H9 (cell line): ENCODE measurements around the gene SUFU. TPM values are rescaled to one million over a fixed set of nuclear protein-coding genes. Genes with fewer than 3 reads are reported as not detected.

Experiments used
- DNase-seq: peaks from one replicate; pipeline ENCODE4 v3.0.0-alpha.2; 2017
- H2AFZ ChIP-seq: one replicate; pipeline ENCODE4 v1.6.1; 2013; ENCODE audit warnings: mild to moderate bottlenecking, low read length, control low read depth, moderate library complexity
- H2AK5ac ChIP-seq: 2 replicates; pipeline ENCODE4 v1.6.1; 2013; ENCODE audit warnings: low read length, control low read depth, mixed read lengths; ENCODE audit not compliant: insufficient read length
- H2BK120ac ChIP-seq: one replicate; pipeline ENCODE4 v1.6.1; 2013; ENCODE audit warnings: low read depth, mild to moderate bottlenecking, low read length, control low read depth, inconsistent platforms; ENCODE audit not compliant: poor library complexity, severe bottlenecking
- H2BK12ac ChIP-seq: 2 replicates; pipeline ENCODE4 v1.6.1; 2013; ENCODE audit warnings: low read length, control low read depth, mixed read lengths, low read depth; ENCODE audit not compliant: insufficient read length
- H2BK15ac ChIP-seq: 2 replicates; pipeline ENCODE4 v1.6.1; 2013; ENCODE audit warnings: low read depth, low read length, control low read depth
- H2BK20ac ChIP-seq: one replicate; pipeline ENCODE4 v1.6.1; 2013; ENCODE audit warnings: low read depth, mild to moderate bottlenecking, low read length, control low read depth, inconsistent platforms; ENCODE audit not compliant: poor library complexity, severe bottlenecking
- H2BK5ac ChIP-seq: 2 replicates; pipeline ENCODE4 v1.6.1; 2013; ENCODE audit warnings: low read length, control low read depth, mixed read lengths; ENCODE audit not compliant: insufficient read length
- H3K14ac ChIP-seq: 2 replicates; pipeline ENCODE4 v1.6.1; 2013; ENCODE audit warnings: low read length, control low read depth; ENCODE audit not compliant: insufficient read depth
- H3K18ac ChIP-seq: 2 replicates; pipeline ENCODE4 v1.6.1; 2013; ENCODE audit warnings: low read depth, mild to moderate bottlenecking, mixed read lengths, low read length, control low read depth; ENCODE audit not compliant: insufficient read length
- H3K23ac ChIP-seq: 2 replicates; pipeline ENCODE4 v1.6.1; 2013; ENCODE audit warnings: low read length, control low read depth, mixed read lengths, low read depth; ENCODE audit not compliant: insufficient read length
- H3K23me2 ChIP-seq: 2 replicates; pipeline ENCODE4 v1.6.1; 2013; ENCODE audit warnings: low read depth, mild to moderate bottlenecking, mixed read lengths, low read length, control low read depth; ENCODE audit not compliant: insufficient read length, poor library complexity, severe bottlenecking
- H3K27ac ChIP-seq: 2 replicates; pipeline ENCODE4 v1.5.1; 2013; ENCODE audit warnings: low read length, control low read depth, mixed read lengths, low read depth; ENCODE audit not compliant: insufficient read length
- H3K27me3 ChIP-seq: 2 replicates; pipeline ENCODE4 v1.6.1; 2013; ENCODE audit warnings: low read length, control low read depth, inconsistent platforms; ENCODE audit not compliant: insufficient read depth
- H3K4ac ChIP-seq: 2 replicates; pipeline ENCODE4 v1.6.1; 2013; ENCODE audit warnings: low read depth, mild to moderate bottlenecking, control low read depth, inconsistent platforms, low read length, moderate library complexity
- H3K4me1 ChIP-seq: 2 replicates; pipeline ENCODE4 v1.6.1; 2013; ENCODE audit warnings: low read length, control low read depth, inconsistent platforms; ENCODE audit not compliant: insufficient read depth
- H3K4me2 ChIP-seq: 2 replicates; pipeline ENCODE4 v1.6.1; 2013; ENCODE audit warnings: low read length, control low read depth, mixed read lengths; ENCODE audit not compliant: insufficient read length, insufficient read depth
- H3K56ac ChIP-seq: 2 replicates; pipeline ENCODE4 v1.6.1; 2013; ENCODE audit warnings: low read depth, mild to moderate bottlenecking, mixed read lengths, low read length, control low read depth; ENCODE audit not compliant: insufficient read length
- H3K79me1 ChIP-seq: 2 replicates; pipeline ENCODE4 v1.6.1; 2013; ENCODE audit warnings: low read depth, mild to moderate bottlenecking, moderate library complexity, low read length, control low read depth, inconsistent platforms; ENCODE audit not compliant: insufficient read depth, poor library complexity, severe bottlenecking
- H3K79me2 ChIP-seq: 2 replicates; pipeline ENCODE4 v1.6.1; 2013; ENCODE audit warnings: low read length, control low read depth, inconsistent platforms; ENCODE audit not compliant: insufficient read depth
- H3K9ac ChIP-seq: 2 replicates; pipeline ENCODE4 v1.6.1; 2013; ENCODE audit warnings: low read length, control low read depth, mixed read lengths; ENCODE audit not compliant: insufficient read length; ENCODE audit errors: extremely low read depth
- H3K9me3 ChIP-seq: one replicate; pipeline ENCODE4 v1.6.1; 2013; ENCODE audit warnings: low read depth, low read length, inconsistent platforms; ENCODE audit not compliant: control insufficient read depth
- H3T11ph ChIP-seq: one replicate; pipeline ENCODE4 v1.6.1; 2013; ENCODE audit warnings: mild to moderate bottlenecking, low read length, control low read depth, inconsistent platforms
- H4K20me1 ChIP-seq: one replicate; pipeline ENCODE4 v1.6.1; 2013; ENCODE audit not compliant: control insufficient read depth, insufficient read length, insufficient read depth
- H4K5ac ChIP-seq: 2 replicates; pipeline ENCODE4 v1.6.1; 2013; ENCODE audit warnings: low read depth, mild to moderate bottlenecking, mixed read lengths, low read length, control low read depth; ENCODE audit not compliant: insufficient read length
- H4K8ac ChIP-seq: replicated peaks from 2 replicates; pipeline ENCODE4 v1.6.1; 2013; ENCODE audit warnings: low read length, control low read depth, mixed read lengths, low read depth; ENCODE audit not compliant: insufficient read length
- H4K91ac ChIP-seq: 2 replicates; pipeline ENCODE4 v1.6.1; 2013; ENCODE audit warnings: low read depth, mild to moderate bottlenecking, moderate library complexity, mixed read lengths, low read length, control low read depth; ENCODE audit not compliant: insufficient read length
- H3K27ac Mint-ChIP-seq, 3 experiments: 2 replicates in 2 of 3; 3 replicates in 1 of 3; pipeline ENCODE4 v1.8.0; 2020 to 2021; ENCODE audit warnings: mixed read lengths in 3 of 3, mild to moderate bottlenecking in 1 of 3, moderate library complexity in 1 of 3
- H3K27me3 Mint-ChIP-seq: 2 replicates; pipeline ENCODE4 v1.8.0; 2021; ENCODE audit warnings: low read depth, mild to moderate bottlenecking, moderate library complexity, mixed read lengths
- H3K36me3 Mint-ChIP-seq, 3 experiments: 2 replicates in 2 of 3; 3 replicates in 1 of 3; pipeline ENCODE4 v1.8.0; 2020 to 2021; ENCODE audit warnings: low read depth in 3 of 3, mixed read lengths in 3 of 3; ENCODE audit not compliant: insufficient read depth in 1 of 3
- H3K4me1 Mint-ChIP-seq, 2 experiments: 2 replicates each; pipeline ENCODE4 v1.8.0; 2020; ENCODE audit warnings: mixed read lengths in 2 of 2
- H3K4me3 Mint-ChIP-seq, 2 experiments: 2 replicates in 1 of 2; 3 replicates in 1 of 2; pipeline ENCODE4 v1.8.0; 2020 to 2021; ENCODE audit warnings: mild to moderate bottlenecking in 2 of 2, mixed read lengths in 2 of 2, moderate library complexity in 1 of 2
- H3K9me3 Mint-ChIP-seq, 2 experiments: 2 replicates in 1 of 2; 3 replicates in 1 of 2; pipeline ENCODE4 v1.8.0; 2020; ENCODE audit warnings: mild to moderate bottlenecking in 2 of 2, mixed read lengths in 2 of 2, moderate library complexity in 1 of 2
- CTCF ChIP-seq: fragments of 200-600 bp; sonication (generic); conservative IDR thresholded peaks from 3 replicates; pipeline ENCODE4 v1.8.0; 2021; ENCODE audit warnings: antibody characterized with exemption, mild to moderate bottlenecking
- WGBS: extraction: QIAGEN DNeasy Blood & Tissue Kit; methylation state at CpG from one replicate; pipeline ENCODE4 v1.1.7; 2013; ENCODE audit warnings: missing lambda C conversion rate, low lambda C conversion rate, mixed read lengths; ENCODE audit not compliant: insufficient read length; ENCODE audit errors: extremely low coverage; 5-methylcytosine and 5-hydroxymethylcytosine counted together
- total RNA-seq: library from RNA; stranded (reverse); gene quantifications from 2 replicates; pipeline ENCODE4 v1.2.1, GENCODE V29; 2021

The SUFU gene
- total RNA-seq, 1 experiment from 2014 or later: 9.5 TPM

- TF ChIP-seq CTCF: no peak
- H3K27ac ChIP-seq: no peak overlapping the region
- no peaks in the 10 kb centered on the region for H3K27me3 ChIP-seq
- H2AK5ac ChIP-seq: no peak overlapping the region
- H2AFZ ChIP-seq: no peak overlapping the region
- no peak overlapping the region for H2BK15ac ChIP-seq
- H2BK5ac ChIP-seq: no peak overlapping the region
- Mint-ChIP-seq H3K27ac (no peak overlapping the region), H3K9me3 (no peaks in the 10 kb centered on the region), H3K4me3 (no peak overlapping the region), H3K36me3 (peaks cover 5 to 17% (median 13%) of the 10 kb centered on the region in 3 experiments), H3K27me3 (peaks cover 3% of the 10 kb centered on the region; the same call in 1 of the 2 replicates), H3K4me1 (no peaks in the 10 kb centered on the region)
- H3T11ph ChIP-seq: no peak overlapping the region
- no peak overlapping the region for H4K91ac ChIP-seq
- no peak for DNase-seq
- H3K9ac ChIP-seq: no peak overlapping the region
- no peaks in the 10 kb centered on the region for H3K79me1 ChIP-seq
- no peaks in the 10 kb centered on the region for H3K9me3 ChIP-seq
- H4K20me1 ChIP-seq: no peaks in the 10 kb centered on the region
- H3K23me2 ChIP-seq: no peaks in the 10 kb centered on the region
- no peak overlapping the region for H3K4ac ChIP-seq
- H3K23ac ChIP-seq: no peak overlapping the region
- H3K56ac ChIP-seq: no peak overlapping the region
- no peaks in the 10 kb centered on the region for H3K79me2 ChIP-seq
- no peak overlapping the region for H2BK120ac ChIP-seq
- no peak overlapping the region for H3K4me2 ChIP-seq
- no peak overlapping the region for H4K5ac ChIP-seq
- H4K8ac ChIP-seq: no peak overlapping the region
- no peak overlapping the region for H2BK12ac ChIP-seq
- no peaks in the 10 kb centered on the region for H3K4me1 ChIP-seq
- H3K18ac ChIP-seq: no peak overlapping the region
- WGBS: no CpG with 5 or more reads among the region's 2 CpGs
- H3K14ac ChIP-seq: no peak overlapping the region
- no peak overlapping the region for H2BK20ac ChIP-seq
Observed at GRCh38 chr10:102552533-102552932, 48.8 kb downstream of the SUFU start.
